Measurements from ENCODE around the gene MRPL53.

The MRPL53 gene

DNA sequence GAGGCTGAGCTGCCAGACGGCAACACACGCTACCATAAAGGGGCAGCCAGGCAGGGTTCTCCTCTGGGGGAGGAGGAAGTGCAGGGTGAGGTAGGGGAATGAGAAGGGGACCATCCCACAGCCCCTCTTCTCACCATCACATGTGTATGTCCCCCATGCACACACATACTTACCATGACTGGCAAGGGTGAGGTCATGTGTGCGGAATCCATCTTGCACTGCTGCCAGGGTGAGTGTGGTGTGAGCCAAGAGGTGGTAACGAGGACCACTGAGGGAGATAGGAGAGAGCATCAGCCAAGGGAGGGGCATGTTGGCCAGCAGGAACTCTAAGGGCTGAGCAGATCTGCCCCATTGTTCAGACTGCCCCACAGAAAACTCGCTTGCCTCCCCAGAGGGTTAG lies 43.8 kb downstream of the MRPL53 start:
- no peak for DNase-seq (ENCODE audit: low read depth)

DNA sequence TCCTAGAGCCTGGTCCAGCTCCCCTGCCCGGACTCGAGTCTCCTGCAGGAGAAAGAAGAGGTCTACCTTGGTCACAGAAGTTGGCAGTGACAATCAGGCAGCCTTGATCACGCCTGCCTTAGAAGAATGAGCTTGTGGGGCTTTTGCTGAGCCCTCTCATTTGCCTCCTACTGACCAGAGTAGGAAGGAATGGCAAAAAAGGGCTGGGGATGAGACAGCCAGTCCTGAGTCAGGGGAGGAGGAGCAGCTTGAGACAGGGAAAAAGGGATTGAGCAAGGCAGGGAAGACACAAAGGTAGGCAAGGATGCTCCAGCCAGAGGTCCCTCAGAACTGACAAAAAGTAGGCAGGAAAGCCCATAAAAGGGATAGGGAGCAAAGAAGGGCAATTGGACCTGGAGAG lies 44.9 kb downstream of the MRPL53 start:
- no peak for DNase-seq (ENCODE audit: low read depth)

DNA sequence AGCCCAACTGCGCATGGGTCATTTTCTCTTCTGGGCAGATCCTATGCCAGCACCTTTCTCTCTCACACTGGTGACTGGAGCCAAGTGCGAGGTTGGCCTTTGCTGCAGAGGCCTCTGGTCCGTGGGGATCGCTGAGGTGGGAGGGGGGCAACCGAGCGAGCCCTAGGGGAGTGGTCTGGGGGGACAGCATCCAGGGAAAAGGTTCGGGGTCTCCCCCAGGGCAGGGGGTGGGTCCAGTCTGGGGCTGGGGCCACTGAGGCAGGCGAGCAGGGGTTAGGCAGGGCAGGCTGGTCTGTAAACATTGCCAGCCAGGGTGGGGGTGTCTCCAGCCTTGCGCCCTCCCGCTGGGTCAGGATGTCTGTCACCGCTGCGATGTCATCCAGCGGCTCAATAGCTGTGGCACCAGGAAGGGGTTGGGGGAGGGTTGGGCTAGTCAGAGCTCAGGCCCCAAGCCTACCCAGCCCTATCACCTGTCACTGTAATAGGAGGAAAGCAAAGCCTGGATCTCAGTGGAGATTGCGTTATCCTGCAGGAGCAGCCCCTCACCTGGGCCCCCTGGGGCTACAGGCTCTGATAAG lies 46.2 kb downstream of the MRPL53 start:
- no peak for DNase-seq (ENCODE audit: low read depth)

GRCh38 chr2:74425523-74425922 lies 47.0 kb downstream of the MRPL53 start:
- DNase-seq (ENCODE audit: low read depth): no peak

- no peak for DNase-seq (ENCODE audit: low read depth)
Observed at GRCh38 chr2:74424995-74425406, 47.5 kb downstream of the MRPL53 start.

GRCh38 chr2:74424139-74424992 lies 48.1 kb downstream of the MRPL53 start:
- no peak for DNase-seq (ENCODE audit: low read depth)

DNA sequence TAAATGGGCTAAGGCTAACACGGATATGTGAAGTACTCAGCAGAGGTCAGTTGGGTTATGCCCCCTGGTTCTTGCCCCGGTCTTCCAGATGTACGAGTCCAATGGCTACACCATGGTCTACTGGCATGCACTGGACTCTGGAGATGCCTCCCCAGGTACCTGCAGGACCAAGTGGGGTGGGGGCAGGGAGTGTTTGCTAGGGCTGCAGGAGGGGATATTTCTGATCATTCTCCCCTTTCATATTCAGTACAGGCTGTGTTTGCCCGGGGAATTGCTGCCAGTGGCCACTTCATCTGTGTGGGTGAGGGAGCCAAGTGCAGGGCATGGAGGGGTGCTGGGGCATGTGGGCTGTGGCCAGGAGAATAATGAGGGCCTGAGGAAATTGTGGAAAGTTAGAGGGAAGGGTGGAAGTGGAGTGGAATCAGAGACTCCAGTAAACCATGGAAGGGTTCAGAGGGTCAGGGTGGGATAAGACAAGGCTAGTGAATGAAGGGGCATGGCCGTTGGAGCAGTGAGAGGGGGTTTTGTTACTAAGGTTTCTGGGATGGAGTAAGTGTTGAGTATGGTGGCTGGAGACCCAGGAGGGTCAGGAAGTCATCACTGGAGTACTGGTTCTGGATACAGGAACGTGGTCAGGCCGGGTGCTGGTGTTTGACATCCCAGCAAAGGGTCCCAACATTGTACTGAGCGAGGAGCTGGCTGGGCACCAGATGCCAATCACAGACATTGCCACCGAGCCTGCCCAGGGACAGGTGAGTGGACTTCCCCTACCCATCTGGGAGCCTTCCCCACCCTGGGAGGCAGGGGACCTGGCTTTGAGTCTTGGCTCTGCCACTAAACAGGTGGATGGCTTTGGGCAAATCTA lies 49.0 kb downstream of the MRPL53 start:
- no peak for DNase-seq (ENCODE audit: low read depth)

Data from fibroblast of the conjunctiva (primary cell).